Measurements from ENCODE around the gene TMC7.

The TMC7 gene

DNA sequence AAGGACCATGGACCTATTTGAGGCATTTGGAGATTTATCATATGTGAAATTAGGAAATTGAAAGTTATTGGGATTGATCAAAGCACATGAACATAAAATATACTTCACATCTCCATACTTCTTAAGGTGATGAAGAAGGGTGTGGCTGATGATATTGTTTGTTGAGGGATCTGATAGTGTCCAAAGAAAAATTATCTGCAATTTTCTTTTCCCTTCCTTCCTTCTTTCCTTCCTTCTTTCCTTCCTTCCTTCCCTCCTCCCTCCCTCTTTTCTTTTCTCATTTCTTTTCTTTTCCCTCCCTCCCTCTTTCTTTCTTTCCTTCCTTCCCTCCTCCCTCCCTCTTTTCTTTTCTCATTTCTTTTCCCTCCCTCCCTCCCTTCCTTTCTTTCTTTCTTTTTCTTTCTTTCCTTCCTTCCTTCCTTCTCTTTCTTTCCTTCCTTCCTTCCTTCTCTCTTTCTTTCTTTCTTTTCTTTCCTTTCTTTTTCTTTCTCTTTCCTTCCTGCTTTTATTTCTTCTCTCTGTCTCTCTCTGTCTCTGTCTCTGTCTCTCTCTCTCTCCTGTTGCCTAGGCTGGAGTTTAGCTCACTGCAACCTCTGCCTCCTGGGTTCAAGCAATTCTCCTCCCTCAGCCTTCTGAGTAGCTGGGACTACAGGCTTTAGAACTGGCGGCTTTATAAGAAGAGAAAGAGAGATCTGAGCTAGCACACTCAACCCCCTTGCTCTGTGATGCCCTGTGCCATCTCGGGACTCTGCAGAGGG is 109.1 kb downstream of the TMC7 start:
- DNase-seq = no peak

DNA sequence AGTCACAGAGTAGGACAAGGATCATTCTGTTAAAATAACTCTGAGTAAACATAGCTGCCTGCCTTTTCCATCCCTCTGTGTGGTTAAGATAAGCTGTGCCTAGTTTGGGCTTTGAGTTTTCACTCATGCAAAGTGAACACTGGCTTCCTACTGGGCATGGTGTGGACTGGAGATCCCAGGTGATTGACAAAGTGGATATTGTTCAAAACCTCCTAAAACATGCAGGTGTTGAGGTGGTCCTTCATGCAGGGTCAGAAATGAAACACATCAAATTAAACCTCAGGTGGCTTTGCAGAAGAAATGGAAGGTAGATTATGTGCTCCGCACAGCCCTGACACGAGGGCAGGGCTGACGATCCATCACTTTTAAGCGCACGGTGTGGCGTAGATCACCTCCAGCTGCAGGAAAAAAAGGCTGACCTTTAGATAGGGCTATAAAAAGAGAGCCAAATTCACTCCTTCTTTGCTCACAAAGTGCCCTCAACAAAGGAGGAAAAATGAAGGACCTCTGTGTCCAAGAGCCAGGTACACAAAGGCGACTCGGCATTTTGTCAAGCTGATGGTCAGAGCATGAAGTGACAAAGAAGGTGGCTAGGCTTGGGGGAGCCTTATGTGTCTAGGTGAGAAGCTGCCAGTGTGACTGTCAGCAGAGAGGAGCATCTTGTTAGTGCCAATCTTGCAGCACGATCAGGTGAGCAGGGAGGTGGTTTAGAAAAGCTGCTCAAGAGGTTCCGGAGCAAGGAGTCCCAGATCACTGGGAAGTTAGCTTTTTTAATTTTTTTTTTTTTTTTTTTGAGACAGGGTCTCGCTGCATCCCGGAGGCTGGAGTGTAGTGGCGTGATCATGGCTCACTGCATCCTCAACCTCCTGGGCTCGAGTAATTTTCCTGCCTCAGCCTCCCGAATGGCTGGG is 110.2 kb downstream of the TMC7 start:
- no peak for DNase-seq

DNA sequence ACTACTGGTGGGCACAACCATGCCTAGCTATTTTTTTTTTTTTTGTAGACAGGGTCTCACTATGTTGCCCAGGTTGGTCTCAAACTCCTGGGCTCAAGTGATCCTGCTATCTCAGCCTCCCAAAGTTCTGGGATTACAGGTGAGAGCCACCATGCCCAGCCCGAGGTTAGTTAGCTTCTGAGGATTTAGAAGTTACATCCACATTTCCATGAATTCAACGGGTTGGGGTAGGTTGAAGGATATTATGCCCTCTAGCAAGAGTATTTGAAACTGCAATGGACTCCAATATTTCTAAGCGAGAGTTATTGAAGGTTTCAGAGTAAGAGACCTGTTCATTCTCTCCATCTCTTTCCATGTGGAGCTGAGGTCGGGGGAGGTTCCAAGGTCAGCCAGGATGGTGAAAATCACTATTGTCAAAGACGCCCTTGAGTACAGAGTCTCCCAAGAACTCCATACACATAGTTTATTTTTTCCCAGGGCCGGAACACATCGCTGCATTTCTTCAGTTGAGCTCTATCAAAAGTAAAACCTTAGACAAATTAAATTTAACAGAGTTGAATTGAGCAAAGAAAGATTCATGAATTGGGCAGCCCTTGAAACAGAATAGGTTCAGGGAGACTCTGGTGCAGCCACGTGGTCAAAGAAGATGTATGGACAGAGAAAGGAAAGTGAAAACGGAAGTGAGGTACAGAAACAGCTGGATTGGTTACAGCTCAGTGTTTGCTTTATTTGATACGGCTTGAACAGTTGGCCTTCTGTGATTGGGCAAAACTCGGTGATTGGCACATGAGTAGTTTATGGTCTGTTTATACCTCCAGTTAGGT is 111.0 kb downstream of the TMC7 start:
- no peak for DNase-seq

GRCh38 chr16:19095654-19096053 is 111.9 kb downstream of the TMC7 start:
- no peak for DNase-seq

DNA sequence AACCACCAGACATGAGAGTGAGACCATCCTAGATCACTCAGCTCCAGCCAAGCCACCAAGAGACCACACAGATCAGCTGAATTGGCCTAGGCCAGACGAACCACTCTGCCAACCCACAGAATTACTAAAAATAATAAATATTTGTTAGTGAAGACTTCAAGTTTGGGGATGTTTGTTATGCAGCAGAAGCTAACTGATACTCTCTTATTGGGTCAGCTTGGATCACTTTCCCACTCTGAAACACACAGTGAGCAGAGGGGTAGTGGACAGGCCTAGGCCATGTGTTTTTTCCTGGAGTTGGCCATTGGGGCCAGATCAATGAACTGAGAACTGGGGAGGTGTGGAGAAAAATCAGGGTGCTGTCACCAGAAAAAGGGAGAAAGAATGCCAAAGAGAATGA is 114.4 kb downstream of the TMC7 start:
- no peak for DNase-seq

GRCh38 chr16:19102187-19102872 is 118.6 kb downstream of the TMC7 start:
- DNase-seq = no peak

DNA sequence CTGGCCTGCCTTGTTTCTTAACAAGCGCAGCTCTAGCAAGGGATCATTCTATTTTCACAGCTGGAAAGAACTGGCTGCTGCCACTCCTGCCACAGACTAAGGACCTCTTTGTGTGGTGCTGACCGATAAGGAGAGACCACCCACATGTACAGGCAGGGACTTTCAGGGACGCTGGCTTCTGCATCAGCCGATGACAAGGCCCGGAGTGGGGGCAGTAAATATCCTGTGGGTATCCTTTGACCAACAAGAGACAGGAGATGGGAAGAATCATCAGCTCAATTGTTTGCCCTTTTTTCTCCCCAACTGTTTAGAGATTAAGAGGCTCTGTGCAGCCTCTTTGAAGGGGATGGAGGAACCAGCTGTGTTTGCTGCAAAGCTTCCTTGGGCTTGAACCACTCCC is 120.9 kb downstream of the TMC7 start:
- no peak for DNase-seq

GRCh38 chr16:19105131-19105530 is 121.4 kb downstream of the TMC7 start:
- no peak for DNase-seq

DNA sequence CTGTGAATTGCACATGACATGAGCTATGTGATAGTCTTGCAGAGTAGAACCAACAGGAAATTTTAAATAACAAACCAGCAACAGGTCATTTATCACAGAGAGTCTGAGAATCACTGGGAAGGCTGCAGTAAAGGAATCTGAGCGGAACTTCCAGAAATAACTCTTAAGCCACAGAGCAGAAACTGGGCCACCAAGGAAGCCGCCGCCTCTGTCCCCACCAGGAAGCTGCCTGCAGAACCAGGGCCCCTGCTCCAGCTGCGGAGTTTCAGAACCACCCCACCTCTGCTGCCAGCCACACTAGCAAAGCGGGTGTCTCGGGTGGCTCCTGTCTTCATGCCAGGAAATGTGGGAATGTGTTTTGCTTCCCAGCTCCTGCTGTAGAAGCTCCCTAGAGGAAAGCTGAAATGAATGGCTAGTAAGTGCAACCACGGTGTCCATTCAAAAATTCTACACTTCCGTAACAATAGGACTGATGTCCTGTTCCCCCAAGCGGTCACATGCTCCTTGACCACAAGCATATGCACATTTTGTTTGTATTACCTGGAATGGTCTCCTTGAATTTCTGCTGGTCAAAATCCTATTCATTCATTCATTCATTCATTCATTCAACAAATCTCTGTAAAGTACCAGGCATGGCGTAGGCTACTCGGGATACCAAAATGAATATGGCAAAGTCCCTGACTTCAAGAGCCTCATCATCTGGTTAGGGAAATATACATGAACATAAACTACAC is 122.3 kb downstream of the TMC7 start:
- no peak for DNase-seq

- DNase-seq = no peak
Measured at GRCh38 chr16:19106625-19107020, 122.9 kb downstream of the TMC7 start.

DNA sequence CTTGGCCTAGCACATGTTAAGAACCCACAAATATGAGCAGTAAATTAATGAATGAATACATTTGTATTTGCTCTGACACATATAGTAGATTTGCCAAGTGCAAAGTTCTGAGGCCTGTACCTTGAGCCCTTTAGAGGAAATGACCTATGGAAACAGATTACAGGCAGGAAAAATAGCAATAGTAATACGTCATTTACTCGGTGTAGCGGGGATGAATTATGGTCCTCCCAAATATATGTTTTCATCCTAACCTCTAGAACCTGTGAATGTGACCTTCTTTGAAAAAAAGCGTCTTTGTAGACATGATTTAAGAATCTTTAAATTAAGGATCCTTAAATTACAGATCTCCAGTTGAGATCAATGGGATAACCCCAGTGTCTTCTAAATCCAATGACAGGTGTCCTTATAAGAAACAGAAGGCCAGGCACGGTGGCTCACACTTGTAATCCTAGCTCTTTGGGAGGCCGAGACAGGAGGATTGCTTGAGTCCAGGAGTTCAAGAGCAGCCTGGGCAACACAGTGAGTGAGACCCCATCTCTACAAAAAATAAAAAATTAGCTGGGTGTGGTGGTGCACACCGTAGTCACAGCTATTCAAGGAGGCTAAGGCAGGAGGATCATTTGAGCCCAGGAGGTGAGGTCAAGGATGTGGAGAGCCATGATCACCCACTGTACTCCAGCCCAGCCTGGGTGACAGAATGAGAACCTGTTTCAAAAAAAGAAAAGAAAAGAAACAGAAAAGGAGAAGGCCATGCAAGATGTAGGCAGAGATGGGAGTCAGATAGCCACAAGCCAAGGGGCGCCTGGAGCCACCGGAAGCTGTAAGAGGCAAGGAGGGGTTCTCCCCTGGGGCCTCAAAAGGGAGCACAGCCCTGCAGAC is 124.9 kb downstream of the TMC7 start:
- DNase-seq = no peak

DNA sequence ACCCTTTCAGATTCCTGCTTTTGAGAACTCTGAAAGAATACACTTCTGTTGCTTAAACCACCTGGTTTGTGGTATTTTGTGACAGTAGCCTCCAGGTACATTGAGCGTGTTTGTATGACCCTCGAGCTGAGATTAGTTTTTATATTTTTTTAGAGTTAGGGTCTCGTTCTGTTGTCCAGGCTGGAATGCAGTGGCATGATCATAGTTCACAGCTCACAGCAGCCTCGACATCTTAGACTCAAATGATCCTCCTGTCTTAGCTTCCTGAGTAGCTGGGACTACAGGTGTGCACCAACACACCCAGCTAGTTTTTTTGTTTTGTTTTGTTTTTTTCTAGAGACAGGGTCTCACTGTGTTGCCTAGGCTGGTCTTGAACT is 125.5 kb downstream of the TMC7 start:
- DNase-seq = no peak

GRCh38 chr16:19110537-19111360 is 127.0 kb downstream of the TMC7 start:
- DNase-seq = no peak

DNA sequence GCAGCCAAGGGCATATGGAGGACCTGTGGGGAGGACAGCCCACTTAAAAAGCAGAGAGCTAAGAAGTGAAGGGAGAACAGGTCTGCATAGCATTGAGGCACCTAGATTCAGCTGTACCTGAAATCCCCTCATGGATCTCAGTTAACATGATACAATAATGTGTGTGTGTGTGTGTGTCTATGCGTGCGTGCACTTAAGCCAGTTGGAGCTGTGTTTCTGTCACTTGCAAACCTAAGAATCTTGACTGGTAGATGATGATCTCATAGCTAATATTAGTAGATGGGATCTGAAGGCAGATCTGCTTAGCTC is 128.3 kb downstream of the TMC7 start:
- no peak for DNase-seq

Measured in fibroblast of upper back skin (primary cell).